Astrocyte of the cerebellum (primary cell): Measurements from ENCODE around the gene F8.
"Not testable (repeated sequence)": the region's sequence is repeated elsewhere in the genome, so short reads cannot be mapped to it uniquely, and the experiment has no call there.

Source experiments
- DNase-seq: peaks from one replicate; pipeline ENCODE4 v3.0.0-alpha.2; 2011; ENCODE audit warnings: low read depth
- H3K4me3 ChIP-seq: 2 replicates; pipeline ENCODE4 v1.5.1; 2011; ENCODE audit warnings: mild to moderate bottlenecking, low read depth, low read length, moderate library complexity
- CTCF ChIP-seq: IDR thresholded peaks from 2 replicates; pipeline ENCODE4 v1.5.1; 2012; ENCODE audit warnings: low read length, low read depth, moderate library complexity, mild to moderate bottlenecking; ENCODE audit errors: missing control alignments
- in situ Hi-C: cut with HindIII; loops from 2 replicates; pipeline ENCODE4 v1.10.0; 2017; ENCODE audit warnings: low sequenced_read_pairs

The F8 gene

GRCh38 chrX:154902408-154902807, 120.1 kb downstream of the F8 start:
- no peak for DNase-seq
- H3K4me3 ChIP-seq = no peak overlapping the region
- in situ Hi-C loops = no loop called here
- TF ChIP-seq CTCF = no peak

GRCh38 chrX:154900323-154900722, 122.2 kb downstream of the F8 start:
- TF ChIP-seq CTCF = no peak
- in situ Hi-C loops = no loop called here
- no peak for DNase-seq
- no peak overlapping the region for H3K4me3 ChIP-seq

DNA sequence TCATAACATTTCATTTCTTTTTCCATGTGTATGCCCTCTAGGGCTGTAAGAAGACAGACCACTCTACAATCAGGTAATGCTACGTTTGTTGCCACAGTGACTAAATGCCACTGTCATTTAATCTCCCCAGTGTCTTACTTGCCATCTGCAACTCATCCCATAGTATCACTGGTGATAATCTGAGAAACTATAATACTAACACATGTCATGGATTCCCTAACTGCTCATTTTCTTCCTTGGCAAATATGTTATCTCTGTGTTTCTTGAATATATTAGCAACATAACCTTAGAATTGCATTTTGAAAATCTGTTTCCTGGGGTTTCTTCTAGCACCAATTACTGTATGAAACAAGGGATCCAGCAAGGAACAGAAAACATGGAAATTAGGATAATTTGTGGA, 130.2 kb downstream of the F8 start:
- in situ Hi-C loops = no loop called here
- no peak for TF ChIP-seq CTCF
- no peak for DNase-seq
- H3K4me3 ChIP-seq = no peak overlapping the region

DNA sequence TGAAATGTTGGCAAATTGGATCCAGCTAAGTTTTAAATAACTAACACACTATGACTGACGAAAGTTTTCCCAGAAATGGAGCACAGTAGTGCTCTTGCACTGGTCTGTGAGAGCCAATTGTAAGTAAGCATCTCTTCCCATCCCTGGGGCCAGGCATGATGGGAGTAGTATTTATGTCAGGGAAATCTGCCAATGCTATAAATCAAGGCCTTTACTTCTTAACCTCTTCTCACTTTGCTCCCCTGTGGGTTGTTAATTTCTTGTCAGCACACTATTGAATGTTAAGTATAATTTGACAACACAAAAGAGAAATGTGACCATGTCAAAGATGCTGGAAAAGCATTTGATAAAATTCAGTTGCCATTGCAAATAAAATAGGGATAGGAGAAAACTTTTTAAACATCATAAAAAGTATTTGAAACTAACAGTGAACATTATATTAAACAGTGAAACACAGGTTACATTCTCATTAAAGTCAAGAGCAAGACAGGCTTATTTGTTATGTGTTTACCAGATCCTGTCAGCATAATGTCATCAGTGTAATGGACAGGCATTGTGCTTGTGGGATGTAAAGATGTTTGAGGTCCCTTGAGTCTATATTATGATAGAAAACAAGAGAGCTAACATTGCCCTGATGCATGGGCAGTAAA, 131.4 kb downstream of the F8 start:
- DNase-seq = no peak
- H3K4me3 ChIP-seq = no peak overlapping the region
- in situ Hi-C loops = no loop called here
- no peak for TF ChIP-seq CTCF

GRCh38 chrX:154886789-154887221, 135.7 kb downstream of the F8 start:
- in situ Hi-C loops = not testable (repeated sequence)

GRCh38 chrX:154886069-154886788, 136.3 kb downstream of the F8 start, which contains the start of gene F8A1:
TSS of gene F8A1 (plus strand) at chrX:154886355. CDS start at chrX:154886375, 20 bp downstream.
- DNase-seq, H3K4me3 ChIP-seq, in situ Hi-C loops: not testable (repeated sequence)

More at GRCh38 chrX:154886789-154887221, 135.7 kb downstream of the F8 start:
- not testable (repeated sequence) for H3K4me3 ChIP-seq, DNase-seq

GRCh38 chrX:154885549-154885948, 137.0 kb downstream of the F8 start:
- in situ Hi-C loops, H3K4me3 ChIP-seq, DNase-seq: not testable (repeated sequence)

DNA sequence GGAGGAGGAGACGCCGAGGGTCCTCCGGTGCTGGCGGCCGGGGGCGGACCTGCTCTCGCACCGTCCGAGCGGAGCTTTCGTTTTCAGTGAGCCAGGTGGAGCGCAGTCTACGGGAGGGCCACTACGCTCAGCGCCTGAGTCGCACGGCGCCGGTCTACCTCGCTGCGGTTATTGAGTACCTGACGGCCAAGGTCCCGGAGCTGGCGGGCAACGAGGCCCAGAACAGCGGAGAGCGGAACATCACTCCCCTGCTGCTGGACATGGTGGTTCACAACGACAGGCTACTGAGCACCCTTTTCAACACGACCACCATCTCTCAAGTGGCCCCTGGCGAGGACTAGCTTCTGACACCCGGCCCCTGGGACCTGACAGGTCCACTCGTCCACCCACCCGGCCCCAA, 137.5 kb downstream of the F8 start:
- H3K4me3 ChIP-seq, in situ Hi-C loops, DNase-seq: not testable (repeated sequence)

DNA sequence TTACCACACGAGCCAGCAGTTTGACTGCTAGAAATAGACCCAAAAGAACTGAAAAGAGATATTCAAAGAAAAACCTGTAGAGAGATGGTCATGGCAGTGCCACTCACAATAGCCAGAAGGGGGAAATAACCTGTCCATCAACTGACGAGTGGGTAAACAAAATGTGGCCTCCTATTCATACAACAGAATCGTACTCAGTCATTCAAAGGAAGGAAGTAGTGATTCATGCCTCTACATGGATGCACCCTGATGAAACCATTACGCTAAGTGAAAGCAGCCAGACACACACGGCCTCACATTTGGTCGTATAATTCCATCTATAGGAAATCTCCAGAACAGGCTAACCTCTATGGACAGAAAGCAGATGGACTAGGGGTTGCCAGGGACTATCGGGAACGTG, 138.5 kb downstream of the F8 start:
- H3K4me3 ChIP-seq, DNase-seq, in situ Hi-C loops: not testable (repeated sequence)
